ENCODE measurements around the gene KCNT2.
"Not testable (repeated sequence)": the region's sequence is repeated elsewhere in the genome, so short reads cannot be mapped to it uniquely, and the experiment has no call there.

KCNT2 gene

GRCh38 chr1:196608390-196609369, at the start of gene KCNT2:
TSS of gene KCNT2 (minus strand) at chr1:196608440. CDS start at chr1:196608309, 131 bp downstream.
- DNase-seq: no peak

GRCh38 chr1:196655494-196655893, 47.3 kb upstream of the KCNT2 start:
- DNase-seq: no peak

GRCh38 chr1:196655071-196655470, 46.8 kb upstream of the KCNT2 start:
- no peak for DNase-seq

GRCh38 chr1:196654271-196654670, 46.0 kb upstream of the KCNT2 start:
- DNase-seq: no peak

- DNase-seq: no peak
Observed at GRCh38 chr1:196651637-196652215, 43.5 kb upstream of the KCNT2 start, which contains the start of gene CFH. TSS of gene CFH (plus strand) at chr1:196652043. CDS start at chr1:196652118, 75 bp downstream.

GRCh38 chr1:196651079-196651478, 42.8 kb upstream of the KCNT2 start:
- no peak for DNase-seq

- no peak for DNase-seq
Observed at GRCh38 chr1:196650403-196650802, 42.2 kb upstream of the KCNT2 start.

GRCh38 chr1:196649990-196650389, 41.8 kb upstream of the KCNT2 start:
- DNase-seq: no peak

- no peak for DNase-seq
Observed at GRCh38 chr1:196640976-196641375, 32.7 kb upstream of the KCNT2 start.

- DNase-seq: not testable (repeated sequence)
Observed at GRCh38 chr1:196639291-196639690, 31.1 kb upstream of the KCNT2 start.

- DNase-seq: no peak
Observed at GRCh38 chr1:196638466-196638865, 30.2 kb upstream of the KCNT2 start.

GRCh38 chr1:196637606-196638005, 29.4 kb upstream of the KCNT2 start:
- no peak for DNase-seq

GRCh38 chr1:196628838-196629237, 20.6 kb upstream of the KCNT2 start:
- no peak for DNase-seq

GRCh38 chr1:196623079-196623478, 14.8 kb upstream of the KCNT2 start:
- DNase-seq: no peak

- no peak for DNase-seq
Observed at GRCh38 chr1:196619721-196620120, 11.5 kb upstream of the KCNT2 start.

- no peak for DNase-seq
Observed at GRCh38 chr1:196611873-196612272, 3.6 kb upstream of the KCNT2 start.

GRCh38 chr1:196609370-196609737, 1.1 kb upstream of the KCNT2 start:
- no peak for DNase-seq

GRCh38 chr1:196607981-196608380, 259 bp downstream of the KCNT2 start:
- DNase-seq: no peak

- DNase-seq: no peak
Observed at GRCh38 chr1:196603651-196604050, 4.6 kb downstream of the KCNT2 start.

GRCh38 chr1:196598942-196599748, 9.1 kb downstream of the KCNT2 start:
- no peak for DNase-seq

GRCh38 chr1:196594700-196595099, 13.5 kb downstream of the KCNT2 start:
- DNase-seq: no peak

GRCh38 chr1:196593955-196594354, 14.3 kb downstream of the KCNT2 start:
- DNase-seq: no peak

- no peak for DNase-seq
Observed at GRCh38 chr1:196590959-196591358, 17.3 kb downstream of the KCNT2 start.
